ENCODE measurements around the gene PHF13.
"Not testable (repeated sequence)": the region's sequence is repeated elsewhere in the genome, so short reads cannot be mapped to it uniquely, and the experiment has no call there.

The PHF13 gene

GRCh38 chr1:6635161-6635909 lies 21.8 kb downstream of the PHF13 start:
- TF ChIP-seq CTCF (IDR thresholded peaks at IDR 0.05; ENCODE audit: borderline replicate concordance, control extremely low read depth, extremely low read depth, insufficient read depth, missing control alignments) = no peak
- no peak for DNase-seq (ENCODE audit: low spot score)
- in situ Hi-C loops (cut with MboI; ENCODE audit: low sequenced_read_pairs, unreplicated experiment) = no loop called here

GRCh38 chr1:6635910-6636760 lies 22.6 kb downstream of the PHF13 start:
- in situ Hi-C loops (cut with MboI; ENCODE audit: low sequenced_read_pairs, unreplicated experiment) = no loop called here
- DNase-seq (ENCODE audit: low spot score) = no peak
- no peak for TF ChIP-seq CTCF (IDR thresholded peaks at IDR 0.05; ENCODE audit: borderline replicate concordance, control extremely low read depth, extremely low read depth, insufficient read depth, missing control alignments)

- in situ Hi-C loops (cut with MboI; ENCODE audit: low sequenced_read_pairs, unreplicated experiment); DNase-seq (ENCODE audit: low spot score): not testable (repeated sequence)
Measured at GRCh38 chr1:6636778-6637177, 23.2 kb downstream of the PHF13 start.

GRCh38 chr1:6637770-6638169 lies 24.2 kb downstream of the PHF13 start:
- no peak for DNase-seq (ENCODE audit: low spot score)
- no peak for TF ChIP-seq CTCF (IDR thresholded peaks at IDR 0.05; ENCODE audit: borderline replicate concordance, control extremely low read depth, extremely low read depth, insufficient read depth, missing control alignments)
- in situ Hi-C loops (cut with MboI; ENCODE audit: low sequenced_read_pairs, unreplicated experiment) = no loop called here

- DNase-seq (ENCODE audit: low spot score) = no peak
- in situ Hi-C loops (cut with MboI; ENCODE audit: low sequenced_read_pairs, unreplicated experiment) = no loop called here
- no peak for TF ChIP-seq CTCF (IDR thresholded peaks at IDR 0.05; ENCODE audit: borderline replicate concordance, control extremely low read depth, extremely low read depth, insufficient read depth, missing control alignments)
Measured at GRCh38 chr1:6638226-6638625, 24.7 kb downstream of the PHF13 start.

- in situ Hi-C loops (cut with MboI; ENCODE audit: low sequenced_read_pairs, unreplicated experiment); DNase-seq (ENCODE audit: low spot score): not testable (repeated sequence)
Measured at GRCh38 chr1:6640867-6641266, 27.3 kb downstream of the PHF13 start.

GRCh38 chr1:6645018-6645417 lies 31.5 kb downstream of the PHF13 start:
- TF ChIP-seq CTCF (IDR thresholded peaks at IDR 0.05; ENCODE audit: borderline replicate concordance, control extremely low read depth, extremely low read depth, insufficient read depth, missing control alignments) = no peak
- no peak for DNase-seq (ENCODE audit: low spot score)
- in situ Hi-C loops (cut with MboI; ENCODE audit: low sequenced_read_pairs, unreplicated experiment) = no loop called here
